ENCODE measurements around the gene PRR12. TPM values are rescaled to one million over a fixed set of nuclear protein-coding genes. Genes with fewer than 3 reads are reported as not detected.
"Not testable (repeated sequence)": the region's sequence is repeated elsewhere in the genome, so short reads cannot be mapped to it uniquely, and the experiment has no call there.

Gene PRR12
- total and polyA plus RNA-seq, 5 experiments from 2014 or later: 0.24 to 62.1 (median 0.69) TPM

DNA sequence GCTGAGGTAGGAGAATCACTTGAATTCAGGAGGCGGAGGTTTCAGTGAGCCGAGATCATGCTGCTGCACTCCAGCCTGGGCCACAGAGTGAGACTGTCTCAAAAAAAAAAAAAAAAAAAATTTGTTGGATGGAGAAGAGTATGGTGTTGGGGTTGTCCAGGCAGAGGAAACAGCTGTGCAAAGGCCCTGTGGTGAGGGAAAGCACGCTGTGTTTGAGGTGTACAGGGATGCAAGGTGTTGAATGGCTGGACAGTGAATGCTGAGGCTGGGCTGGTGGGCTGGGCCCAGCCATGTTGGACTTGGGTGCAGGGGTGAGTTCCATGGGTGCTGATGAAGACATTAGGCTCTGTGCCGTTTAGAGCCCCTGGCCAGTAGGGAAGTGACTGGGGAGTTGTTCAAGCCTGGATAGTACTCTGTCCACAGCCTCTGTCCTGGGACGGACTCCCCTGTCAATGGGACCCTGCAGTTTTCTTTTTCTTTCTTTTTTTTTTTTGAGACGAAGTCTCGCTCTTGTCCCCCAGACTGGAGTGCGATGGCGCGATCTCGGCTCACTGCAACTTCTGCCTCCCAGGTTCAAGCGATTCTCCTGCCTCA is 18.6 kb downstream of the PRR12 start:
- peaks cover 9 to 47% (median 15%) of the 10 kb centered on the region in 4 donors for H3K4me1 Mint-ChIP-seq
- POLR2A ChIA-PET: interaction anchor here (0.6 to 1.5 kb wide), 5 partner anchors 14 to 1419 kb away, joined by 3 to 5 read pairs (median 3); no protein-coding TSS in a partner anchor
- no peaks in the 10 kb centered on the region for H3K27me3 Mint-ChIP-seq
- no peak for ATAC-seq
- peaks cover 0 to 72% (median 3%) of the 10 kb centered on the region in 3 donors for H3K36me3 Mint-ChIP-seq
- H3K27ac Mint-ChIP-seq: peak overlapping the region in 4 of 10 donors; percentile 1 to 62 (median 36)
- no peak overlapping the region for H3K4me3 Mint-ChIP-seq
- no peaks in the 10 kb centered on the region for H3K9me3 Mint-ChIP-seq
- DNase-seq: no peak

GRCh38 chr19:49613374-49613773 is 22.4 kb downstream of the PRR12 start:
- no peak for DNase-seq
- H3K27me3 Mint-ChIP-seq: no peaks in the 10 kb centered on the region
- ATAC-seq: no peak
- H3K27ac Mint-ChIP-seq: peak overlapping the region in 3 of 10 donors; percentile 15 to 90 (median 80)
- H3K4me1 Mint-ChIP-seq: peaks cover 7 to 33% (median 18%) of the 10 kb centered on the region in 4 donors
- POLR2A ChIA-PET: interaction anchor here (0.7 to 1.5 kb wide), 2 partner anchors 20 to 802 kb away, joined by 4 read pairs; partner anchors contain the start of gene BCAT2
- no peak overlapping the region for H3K4me3 Mint-ChIP-seq
- no peaks in the 10 kb centered on the region for H3K9me3 Mint-ChIP-seq
- H3K36me3 Mint-ChIP-seq: peaks cover 0 to 83% (median 26%) of the 10 kb centered on the region in 3 donors

DNA sequence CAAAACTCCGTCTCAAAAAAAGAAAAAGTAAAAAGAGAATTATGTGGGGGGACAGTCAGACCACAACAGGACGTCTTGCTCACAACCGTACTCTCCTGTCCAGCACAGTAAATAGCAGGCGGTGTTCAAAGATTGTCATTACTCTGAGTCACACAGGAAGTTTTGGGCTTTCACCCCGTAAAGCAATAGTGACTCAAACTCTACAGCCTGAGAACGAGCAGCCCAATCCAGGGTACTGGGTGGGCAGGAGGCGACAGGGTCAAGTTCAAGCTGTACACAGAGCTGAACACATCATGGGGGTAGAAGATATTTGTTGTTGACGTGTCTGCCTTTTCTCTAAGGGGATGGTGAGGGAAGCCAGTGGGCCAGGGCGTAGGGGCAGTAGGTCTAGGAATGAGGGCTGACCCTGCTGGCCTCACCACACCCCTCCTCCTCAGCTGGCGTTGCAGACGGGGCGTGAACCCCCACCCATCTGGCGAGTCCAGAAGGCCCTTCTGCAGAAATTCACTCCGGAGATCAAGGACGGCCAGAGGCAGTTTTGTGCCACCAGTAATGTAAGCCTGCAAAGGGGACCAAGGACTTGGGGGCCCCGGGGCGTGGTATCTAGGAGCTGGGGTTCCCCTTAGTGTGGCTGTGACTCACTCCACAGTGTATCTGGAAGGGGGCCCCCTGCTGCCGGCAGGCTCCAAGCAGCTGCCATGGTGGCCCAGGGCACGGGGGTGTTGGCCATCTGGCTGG is 23.3 kb downstream of the PRR12 start:
- Mint-ChIP-seq H3K4me3 (peak overlapping the region in 1 of 10 donors; percentile 63), H3K27ac (peak overlapping the region in 9 of 10 donors; percentile 39 to 90 (median 80)), H3K27me3 (peaks cover 0 to 2% (median 0%) of the 10 kb centered on the region in 5 donors), H3K4me1 (peaks cover 7 to 29% (median 20%) of the 10 kb centered on the region in 4 donors), H3K9me3 (no peaks in the 10 kb centered on the region), H3K36me3 (peaks cover 0 to 83% (median 26%) of the 10 kb centered on the region in 3 donors)
- ATAC-seq: no peak
- DNase-seq: no peak
- POLR2A ChIA-PET: interaction anchor here (0.6 kb wide), 1 partner anchor 14 kb away, joined by 4 read pairs; no protein-coding TSS in a partner anchor

DNA sequence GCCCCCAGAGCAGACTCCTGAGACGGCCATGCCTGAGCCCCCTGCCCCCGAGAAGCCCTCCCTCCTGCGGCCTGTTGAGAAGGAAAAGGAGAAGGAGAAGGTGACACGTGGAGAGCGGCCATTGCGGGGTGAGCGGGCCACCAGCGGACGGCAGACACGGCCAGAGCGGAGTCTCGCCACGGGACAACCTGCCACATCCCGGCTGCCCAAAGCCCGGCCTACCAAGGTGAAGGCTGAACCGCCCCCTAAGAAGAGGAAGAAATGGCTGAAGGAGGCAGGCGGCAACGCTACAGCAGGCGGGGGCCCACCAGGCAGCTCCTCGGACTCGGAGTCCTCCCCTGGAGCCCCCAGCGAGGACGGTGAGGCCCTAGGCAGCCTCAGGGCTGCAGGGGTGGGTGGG is 24.9 kb downstream of the PRR12 start:
- peaks cover 7 to 23% (median 20%) of the 10 kb centered on the region in 4 donors for H3K4me1 Mint-ChIP-seq
- ATAC-seq: no peak
- H3K36me3 Mint-ChIP-seq: peaks cover 0 to 77% (median 23%) of the 10 kb centered on the region in 3 donors
- peak overlapping the region in 2 of 10 donors; percentile 56 to 90 for H3K27ac Mint-ChIP-seq
- DNase-seq: no peak
- H3K9me3 Mint-ChIP-seq: no peaks in the 10 kb centered on the region
- no peak overlapping the region for H3K4me3 Mint-ChIP-seq
- peaks cover 0 to 2% (median 0%) of the 10 kb centered on the region in 5 donors for H3K27me3 Mint-ChIP-seq
- POLR2A ChIA-PET: interaction anchor here (0.7 to 1.9 kb wide), 2 partner anchors 13 to 16 kb away, joined by 3 to 5 read pairs; no protein-coding TSS in a partner anchor

GRCh38 chr19:49616532-49616931 is 25.6 kb downstream of the PRR12 start:
- peak overlapping the region in 1 of 10 donors; percentile 34 for H3K27ac Mint-ChIP-seq
- H3K4me1 Mint-ChIP-seq: peaks cover 9 to 22% (median 19%) of the 10 kb centered on the region in 4 donors
- H3K9me3 Mint-ChIP-seq: no peaks in the 10 kb centered on the region
- H3K27me3 Mint-ChIP-seq: peaks cover 0 to 2% (median 0%) of the 10 kb centered on the region in 5 donors
- DNase-seq (no peak), ATAC-seq (no peak)
- POLR2A ChIA-PET: interaction anchor here (1.9 kb wide), 1 partner anchor 14 kb away, joined by 5 read pairs; no protein-coding TSS in a partner anchor
- peaks cover 0 to 75% (median 24%) of the 10 kb centered on the region in 3 donors for H3K36me3 Mint-ChIP-seq
- H3K4me3 Mint-ChIP-seq: no peak overlapping the region

GRCh38 chr19:49616945-49617344 is 26.0 kb downstream of the PRR12 start:
- H3K4me3 Mint-ChIP-seq: no peak overlapping the region
- H3K36me3 Mint-ChIP-seq: peaks cover 0 to 79% (median 27%) of the 10 kb centered on the region in 3 donors
- H3K27ac Mint-ChIP-seq: peak overlapping the region in 2 of 10 donors; percentile 47 to 52
- ATAC-seq (no peak), DNase-seq (no peak)
- H3K9me3 Mint-ChIP-seq: no peaks in the 10 kb centered on the region
- POLR2A ChIA-PET: interaction anchor here (1.1 to 1.9 kb wide), 3 partner anchors 14 to 42 kb away, joined by 4 to 8 read pairs (median 5); no protein-coding TSS in a partner anchor
- peaks cover 10 to 22% (median 19%) of the 10 kb centered on the region in 4 donors for H3K4me1 Mint-ChIP-seq
- H3K27me3 Mint-ChIP-seq: peaks cover 0 to 2% (median 0%) of the 10 kb centered on the region in 5 donors

- POLR2A ChIA-PET: interaction anchor here (0.7 to 1.9 kb wide), 4 partner anchors 13 to 41 kb away, joined by 4 to 8 read pairs (median 4); no protein-coding TSS in a partner anchor
- Mint-ChIP-seq H3K4me1 (peaks cover 7 to 17% (median 14%) of the 10 kb centered on the region in 4 donors), H3K27ac (peak overlapping the region in 3 of 10 donors; percentile 25 to 36 (median 27)), H3K36me3 (peaks cover 0 to 83% (median 29%) of the 10 kb centered on the region in 3 donors)
- not testable (repeated sequence) for ATAC-seq, H3K4me3 Mint-ChIP-seq, H3K27me3 Mint-ChIP-seq, DNase-seq, H3K9me3 Mint-ChIP-seq
Observed at GRCh38 chr19:49617860-49618259, 26.9 kb downstream of the PRR12 start.

GRCh38 chr19:49624967-49625910 is 34.3 kb downstream of the PRR12 start:
- peak overlapping the region in 1 of 10 donors; percentile 67 for H3K27ac Mint-ChIP-seq
- H3K4me1 Mint-ChIP-seq: peaks cover 0 to 6% (median 2%) of the 10 kb centered on the region in 4 donors
- H3K36me3 Mint-ChIP-seq: peaks cover 0 to 58% (median 9%) of the 10 kb centered on the region in 3 donors
- ATAC-seq: no peak
- no peaks in the 10 kb centered on the region for H3K9me3 Mint-ChIP-seq
- H3K27me3 Mint-ChIP-seq: no peaks in the 10 kb centered on the region
- no peak overlapping the region for H3K4me3 Mint-ChIP-seq
- POLR2A ChIA-PET: no interaction called here
- no peak for DNase-seq

- ATAC-seq: no peak
- no peaks in the 10 kb centered on the region for H3K9me3 Mint-ChIP-seq
- POLR2A ChIA-PET: no interaction called here
- no peak for DNase-seq
- no peaks in the 10 kb centered on the region for H3K27me3 Mint-ChIP-seq
- no peak overlapping the region for H3K27ac Mint-ChIP-seq
- H3K4me1 Mint-ChIP-seq: peaks cover 0 to 7% (median 3%) of the 10 kb centered on the region in 4 donors
- no peak overlapping the region for H3K4me3 Mint-ChIP-seq
- peaks cover 0 to 55% (median 9%) of the 10 kb centered on the region in 3 donors for H3K36me3 Mint-ChIP-seq
Observed at GRCh38 chr19:49626226-49626625, 35.2 kb downstream of the PRR12 start.

GRCh38 chr19:49629659-49630058 is 38.7 kb downstream of the PRR12 start:
- Mint-ChIP-seq H3K27ac (peak overlapping the region in 6 of 10 donors; percentile 34 to 70 (median 44)), H3K9me3 (no peaks in the 10 kb centered on the region)

GRCh38 chr19:49631014-49631588 is 40.1 kb downstream of the PRR12 start:
- DNase-seq (no peak), ATAC-seq (no peak)
- H3K27me3 Mint-ChIP-seq: no peaks in the 10 kb centered on the region
- no peaks in the 10 kb centered on the region for H3K9me3 Mint-ChIP-seq
- H3K4me3 Mint-ChIP-seq: no peak overlapping the region
- H3K36me3 Mint-ChIP-seq: peaks cover 0 to 18% (median 0%) of the 10 kb centered on the region in 3 donors
- peak overlapping the region in 7 of 10 donors; percentile 15 to 78 (median 48) for H3K27ac Mint-ChIP-seq
- H3K4me1 Mint-ChIP-seq: peaks cover 0 to 8% (median 4%) of the 10 kb centered on the region in 4 donors
- POLR2A ChIA-PET: interaction anchor here (0.6 to 2.2 kb wide), 9 partner anchors 9 to 45 kb away, joined by 3 to 13 read pairs (median 4); partner anchors contain the start of genes PRMT1, RRAS and SCAF1

More at GRCh38 chr19:49629659-49630058, 38.7 kb downstream of the PRR12 start:
- POLR2A ChIA-PET: interaction anchor here (0.6 to 2.2 kb wide), 3 partner anchors 38 to 51 kb away, joined by 3 to 7 read pairs (median 4); no protein-coding TSS in a partner anchor
- ATAC-seq: no peak
- H3K4me1 Mint-ChIP-seq: peaks cover 0 to 5% (median 2%) of the 10 kb centered on the region in 4 donors
- H3K27me3 Mint-ChIP-seq: no peaks in the 10 kb centered on the region
- DNase-seq: no peak
- peaks cover 0 to 27% (median 0%) of the 10 kb centered on the region in 3 donors for H3K36me3 Mint-ChIP-seq
- peak overlapping the region in 1 of 10 donors; percentile 22 for H3K4me3 Mint-ChIP-seq

All from naive thymus-derived CD8-positive, alpha-beta T cell (primary cell).